K562 (cell line): ENCODE data around the gene PLS1. TPM values are rescaled to one million over a fixed set of nuclear protein-coding genes. Genes with fewer than 3 reads are reported as not detected.

ENCODE experiments used
- ATAC-seq: fragments of 200-7000 bp; cut with Tn5 transposase; 3 replicates; pipeline ENCODE4 v1.9.1; 2020; ENCODE audit warnings: moderate library complexity
- BruUV-seq: library from RNA; stranded (reverse); fragments of 400-500 nt; replicated peaks from 2 replicates; lab custom pipeline; 2021; lab: Mats Ljungman, UMichigan
- CTCF ChIA-PET: fragments of 300-600 bp; formaldehyde crosslinking; extraction: SDS; loops from one replicate; lab custom pipeline; 2021; ENCODE audit warnings: low intra/inter-chr PET ratio; lab: Yijun Ruan, JAX
- POLR2A ChIA-PET: fragments of 300-600, 350-650 bp; sonication (Branson Sonifier 250); formaldehyde crosslinking; extraction: SDS; loops from one replicate; lab custom pipeline; 2021; ENCODE audit warnings: antibody characterized with exemption, inconsistent platforms; lab: Yijun Ruan, JAX
- DNase-seq, 4 experiments: peaks; one replicate each; pipeline versions ENCODE4 v3.0.0 to v3.0.0-alpha.2; 2011 to 2018; ENCODE audit warnings: low spot score in 3 of 4, mixed read lengths in 3 of 4; ENCODE audit errors: extremely low read depth in 1 of 4
- FAIRE-seq: peaks from 2 replicates; lab custom pipeline; 2011; peaks lifted over from hg19 to GRCh38; lab: Jason Lieb, UNC
- H2AFZ ChIP-seq: 2 replicates; pipeline ENCODE4 v1.6.0; 2011; ENCODE audit warnings: low read depth, low read length, control low read depth, inconsistent platforms
- H3K27ac ChIP-seq: fragments of 200-600 bp; 3 replicates; pipeline ENCODE4 v1.8.0; 2011; ENCODE audit warnings: low read depth, mild to moderate bottlenecking, control low read depth, inconsistent platforms, low read length, moderate library complexity, mixed read lengths; ENCODE audit errors: extremely low read depth
- H3K27me3 ChIP-seq, 2 experiments: fragments of 300-600 bp in 1 of 2; 2 replicates in 1 of 2; 3 replicates in 1 of 2; pipeline versions ENCODE4 v1.6.0 to v1.8.0; 2011; ENCODE audit warnings: inconsistent platforms in 2 of 2, low read length in 2 of 2, mild to moderate bottlenecking in 1 of 2, mixed read lengths in 1 of 2, moderate library complexity in 1 of 2; ENCODE audit not compliant: control insufficient read depth in 2 of 2, insufficient read depth in 2 of 2
- H3K36me3 ChIP-seq: fragments of 300-600 bp; 3 replicates; pipeline ENCODE4 v1.8.0; 2011; ENCODE audit warnings: mild to moderate bottlenecking, low read length, inconsistent platforms; ENCODE audit not compliant: control insufficient read depth, insufficient read depth
- H3K4me1 ChIP-seq, 2 experiments: fragments of 200-600 bp in 1 of 2; replicated peaks in 1 of 2; 2 replicates in 1 of 2; 3 replicates in 1 of 2; pipeline versions ENCODE4 v1.5.1 to v1.8.0; 2011; ENCODE audit warnings: inconsistent platforms in 2 of 2, low read length in 2 of 2, mild to moderate bottlenecking in 1 of 2, mixed read lengths in 1 of 2, moderate library complexity in 1 of 2; ENCODE audit not compliant: control insufficient read depth in 2 of 2, insufficient read depth in 2 of 2
- H3K4me2 ChIP-seq: 2 replicates; pipeline ENCODE4 v1.6.1; 2011; ENCODE audit warnings: low read length, control low read depth, inconsistent platforms, mixed read lengths; ENCODE audit not compliant: insufficient read depth
- H3K4me3 ChIP-seq: fragments of 200-600 bp; sonication (generic), shearing (Covaris generic); 2 replicates; pipeline ENCODE4 v1.5.1; 2016; ENCODE audit warnings: control low read depth, inconsistent platforms
- H3K79me2 ChIP-seq: fragments of 200-600 bp; 3 replicates; pipeline ENCODE4 v1.8.0; 2011; ENCODE audit warnings: low read length, inconsistent platforms; ENCODE audit not compliant: control insufficient read depth, insufficient read depth
- H3K9ac ChIP-seq, 2 experiments: 2 replicates each; pipeline versions ENCODE4 v1.6.0 to v1.6.1; 2011; ENCODE audit warnings: low read depth in 2 of 2, low read length in 2 of 2, control low read depth in 1 of 2, inconsistent platforms in 1 of 2, mild to moderate bottlenecking in 1 of 2, mixed read lengths in 1 of 2; ENCODE audit not compliant: insufficient read depth in 1 of 2
- H3K9me1 ChIP-seq: one replicate; pipeline ENCODE4 v1.6.0; 2011; ENCODE audit warnings: inconsistent platforms, mild to moderate bottlenecking, low read length, moderate library complexity; ENCODE audit not compliant: control insufficient read depth, insufficient read depth
- H3K9me3 ChIP-seq: replicated peaks from 2 replicates; pipeline ENCODE4 v1.5.1; 2011; ENCODE audit warnings: low read depth, low read length, inconsistent platforms; ENCODE audit not compliant: control insufficient read depth, insufficient read depth
- H4K20me1 ChIP-seq: replicated peaks from 2 replicates; pipeline ENCODE4 v1.6.1; 2011; ENCODE audit warnings: low read length, inconsistent platforms, mixed read lengths; ENCODE audit not compliant: control insufficient read depth, insufficient read depth
- FOSL1 ChIP-seq: fragments of 200-800 bp; sonication (Bioruptor generic); conservative IDR thresholded peaks from 2 replicates; pipeline ENCODE4 v1.6.1; 2016; ENCODE audit warnings: missing genetic modification characterization, missing compliant biosample characterization
- WGBS: fragments of 100-300 bp; shearing (Covaris generic); methylation state at CpG from one replicate; pipeline ENCODE4 v1.1.6; 2016; ENCODE audit warnings: low coverage, mixed read lengths; ENCODE audit not compliant: insufficient coverage; ENCODE audit errors: missing lambda C conversion rate; 5-methylcytosine and 5-hydroxymethylcytosine counted together
- in situ Hi-C: fragments of 300-500 bp; cut with MboI; formaldehyde crosslinking; loops from 4 replicates; pipeline ENCODE4 v1.15.0; 2018; ENCODE audit warnings: inconsistent platforms, mixed read lengths
- intact Hi-C: fragments of 100-400 bp; cut with micrococcal nuclease; formaldehyde crosslinking; loops from 2 replicates; pipeline ENCODE4 v1.14.2; 2022
- polyA plus RNA-seq, 8 experiments: library from polyadenylated mRNA; depleted of rRNA in 4 of 8; stranded (reverse) in 5 of 8; unstranded in 3 of 8; fragments of >200 nt; fragmentation: Nextera tagmentation in 2 of 8; fragmentation: Illumina TruSeq in 1 of 8; extraction: Ambion mirVana in 2 of 8; extraction: Trizol in 1 of 8; gene quantifications; 2 replicates each; pipeline versions ENCODE4 v1.2.1 to v1.2.3, GENCODE V29; 2011 to 2014; ENCODE audit warnings: inconsistent platforms in 1 of 8, missing spikeins in 1 of 8
- total RNA-seq, 7 experiments: library from RNA; depleted of rRNA in 6 of 7; stranded (reverse); fragments of >200 nt in 6 of 7; fragmentation: Illumina TruSeq in 2 of 7; extraction: Trizol in 2 of 7; gene quantifications; 2 replicates each; pipeline versions ENCODE4 v1.2.1 to v1.2.3, GENCODE V29; 2011 to 2021; ENCODE audit warnings: low replicate concordance in 1 of 7
- TF ChIP-seq, protein P1 (sequence below): sonication (generic); formaldehyde crosslinking; IDR thresholded peaks from 2 replicates; pipeline ENCODE4 v1.8.0; 2022; ENCODE audit warnings: mild to moderate bottlenecking, missing genetic modification reagents
- TF ChIP-seq, protein P2 (sequence below), 2 experiments: fragments of 450-650 bp in 1 of 2; sonication (generic) in 1 of 2; formaldehyde crosslinking in 1 of 2; IDR thresholded peaks in 1 of 2; conservative IDR thresholded peaks in 1 of 2; 2 replicates each; pipeline versions ENCODE4 v1.6.1 to v1.8.1; 2016 to 2023; ENCODE audit warnings: mild to moderate bottlenecking in 2 of 2, moderate library complexity in 2 of 2, inconsistent platforms in 1 of 2, missing genetic modification reagents in 1 of 2

The PLS1 gene
- total and polyA plus RNA-seq, 9 of the 15 experiments (the other 6 are each of a cell fraction or from before 2014, with no cell fraction given) = 6.1 to 21.3 (median 13.0) TPM

GRCh38 chr3:142645236-142645793 lies 49.1 kb downstream of the PLS1 start:
- no peaks in the 10 kb centered on the region for H3K9me1 ChIP-seq
- no peaks in the 10 kb centered on the region for H3K4me1 ChIP-seq
- in situ Hi-C loops (no loop called here), intact Hi-C loops (no loop called here)
- ChIA-PET POLR2A (no interaction called here), CTCF (no interaction called here)
- no peaks in the 10 kb centered on the region for H3K9me3 ChIP-seq
- DNase-seq (no peak), FAIRE-seq (no peak), ATAC-seq (no peak)
- no peaks in the 10 kb centered on the region for H3K27me3 ChIP-seq
- no TSS peak for BruUV-seq
- no peaks in the 10 kb centered on the region for H3K36me3 ChIP-seq
- no peak overlapping the region for H3K4me3 ChIP-seq
- H2AFZ ChIP-seq = no peak overlapping the region
- TF ChIP-seq, protein P1, sequence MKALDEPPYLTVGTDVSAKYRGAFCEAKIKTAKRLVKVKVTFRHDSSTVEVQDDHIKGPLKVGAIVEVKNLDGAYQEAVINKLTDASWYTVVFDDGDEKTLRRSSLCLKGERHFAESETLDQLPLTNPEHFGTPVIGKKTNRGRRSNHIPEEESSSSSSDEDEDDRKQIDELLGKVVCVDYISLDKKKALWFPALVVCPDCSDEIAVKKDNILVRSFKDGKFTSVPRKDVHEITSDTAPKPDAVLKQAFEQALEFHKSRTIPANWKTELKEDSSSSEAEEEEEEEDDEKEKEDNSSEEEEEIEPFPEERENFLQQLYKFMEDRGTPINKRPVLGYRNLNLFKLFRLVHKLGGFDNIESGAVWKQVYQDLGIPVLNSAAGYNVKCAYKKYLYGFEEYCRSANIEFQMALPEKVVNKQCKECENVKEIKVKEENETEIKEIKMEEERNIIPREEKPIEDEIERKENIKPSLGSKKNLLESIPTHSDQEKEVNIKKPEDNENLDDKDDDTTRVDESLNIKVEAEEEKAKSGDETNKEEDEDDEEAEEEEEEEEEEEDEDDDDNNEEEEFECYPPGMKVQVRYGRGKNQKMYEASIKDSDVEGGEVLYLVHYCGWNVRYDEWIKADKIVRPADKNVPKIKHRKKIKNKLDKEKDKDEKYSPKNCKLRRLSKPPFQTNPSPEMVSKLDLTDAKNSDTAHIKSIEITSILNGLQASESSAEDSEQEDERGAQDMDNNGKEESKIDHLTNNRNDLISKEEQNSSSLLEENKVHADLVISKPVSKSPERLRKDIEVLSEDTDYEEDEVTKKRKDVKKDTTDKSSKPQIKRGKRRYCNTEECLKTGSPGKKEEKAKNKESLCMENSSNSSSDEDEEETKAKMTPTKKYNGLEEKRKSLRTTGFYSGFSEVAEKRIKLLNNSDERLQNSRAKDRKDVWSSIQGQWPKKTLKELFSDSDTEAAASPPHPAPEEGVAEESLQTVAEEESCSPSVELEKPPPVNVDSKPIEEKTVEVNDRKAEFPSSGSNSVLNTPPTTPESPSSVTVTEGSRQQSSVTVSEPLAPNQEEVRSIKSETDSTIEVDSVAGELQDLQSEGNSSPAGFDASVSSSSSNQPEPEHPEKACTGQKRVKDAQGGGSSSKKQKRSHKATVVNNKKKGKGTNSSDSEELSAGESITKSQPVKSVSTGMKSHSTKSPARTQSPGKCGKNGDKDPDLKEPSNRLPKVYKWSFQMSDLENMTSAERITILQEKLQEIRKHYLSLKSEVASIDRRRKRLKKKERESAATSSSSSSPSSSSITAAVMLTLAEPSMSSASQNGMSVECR (CRISPR knock-in tag) = no peak
- TF ChIP-seq FOSL1 = peak; percentile 66
- TF ChIP-seq, protein P2, sequence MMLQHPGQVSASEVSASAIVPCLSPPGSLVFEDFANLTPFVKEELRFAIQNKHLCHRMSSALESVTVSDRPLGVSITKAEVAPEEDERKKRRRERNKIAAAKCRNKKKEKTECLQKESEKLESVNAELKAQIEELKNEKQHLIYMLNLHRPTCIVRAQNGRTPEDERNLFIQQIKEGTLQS (IDR thresholded peaks at IDR 0.05) = peak; percentile 42; the same call in 1 of the 2 replicates
- TF ChIP-seq, protein P2 (CRISPR knock-in tag; conservative IDR thresholded peaks at IDR 0.05) = no peak
- H3K9ac ChIP-seq = no peak overlapping the region
- WGBS = 61% methylated on average over 2 of the region's 2 CpGs
- no peak overlapping the region for H3K27ac ChIP-seq
- no peaks in the 10 kb centered on the region for H3K79me2 ChIP-seq
- H3K4me2 ChIP-seq = no peak overlapping the region
- H4K20me1 ChIP-seq = no peaks in the 10 kb centered on the region
